Fibroblast of mammary gland (primary cell): ENCODE results near the gene COLEC11.
"Not testable (repeated sequence)": the region's sequence is repeated elsewhere in the genome, so short reads cannot be mapped to it uniquely, and the experiment has no call there.

Source experiments
- DNase-seq: peaks from one replicate; pipeline ENCODE4 v3.0.0-alpha.2; 2010; ENCODE audit warnings: low read depth
- H3K4me3 ChIP-seq: 2 replicates; pipeline ENCODE4 v1.5.1; 2011; ENCODE audit warnings: low read depth, mild to moderate bottlenecking, low read length, moderate library complexity; ENCODE audit not compliant: control insufficient read depth
- TF ChIP-seq, protein P1 (sequence below): conservative IDR thresholded peaks from 2 replicates; pipeline ENCODE4 v1.5.1; 2011; ENCODE audit warnings: low read depth, low read length, inconsistent platforms; ENCODE audit not compliant: control insufficient read depth, insufficient read depth

Gene COLEC11

DNA sequence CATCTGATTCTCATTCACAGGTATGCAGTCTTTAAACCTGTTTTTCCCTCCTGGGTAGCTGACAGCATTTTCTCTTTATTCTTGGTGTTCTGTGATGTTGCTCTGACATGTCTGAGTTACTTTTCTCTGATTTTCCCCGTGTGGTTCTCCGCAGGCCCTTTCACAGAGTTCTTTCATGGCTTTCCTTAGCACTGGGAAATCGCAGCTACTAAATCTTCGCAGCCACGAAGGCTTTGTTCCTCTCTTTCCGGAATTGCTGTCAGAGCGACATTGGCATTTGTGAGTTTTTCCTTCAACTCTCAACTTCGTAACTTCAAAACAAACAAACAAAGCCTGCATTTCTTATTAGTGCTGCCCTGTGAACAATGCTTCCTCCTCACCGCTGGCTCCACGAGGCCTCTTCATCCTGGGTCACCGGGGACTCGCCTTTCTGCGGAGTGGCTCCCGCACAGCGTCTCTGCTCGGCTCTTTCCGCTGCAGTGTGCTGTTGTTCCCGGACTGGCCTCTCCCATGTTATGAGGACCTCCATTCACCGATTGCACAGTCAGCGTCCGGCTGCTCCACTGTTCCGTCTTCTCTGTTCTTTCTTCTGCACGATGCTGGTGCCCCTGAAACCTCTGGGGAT, 16.1 kb downstream of the COLEC11 start:
- DNase-seq, result no peak
- TF ChIP-seq, protein P1, sequence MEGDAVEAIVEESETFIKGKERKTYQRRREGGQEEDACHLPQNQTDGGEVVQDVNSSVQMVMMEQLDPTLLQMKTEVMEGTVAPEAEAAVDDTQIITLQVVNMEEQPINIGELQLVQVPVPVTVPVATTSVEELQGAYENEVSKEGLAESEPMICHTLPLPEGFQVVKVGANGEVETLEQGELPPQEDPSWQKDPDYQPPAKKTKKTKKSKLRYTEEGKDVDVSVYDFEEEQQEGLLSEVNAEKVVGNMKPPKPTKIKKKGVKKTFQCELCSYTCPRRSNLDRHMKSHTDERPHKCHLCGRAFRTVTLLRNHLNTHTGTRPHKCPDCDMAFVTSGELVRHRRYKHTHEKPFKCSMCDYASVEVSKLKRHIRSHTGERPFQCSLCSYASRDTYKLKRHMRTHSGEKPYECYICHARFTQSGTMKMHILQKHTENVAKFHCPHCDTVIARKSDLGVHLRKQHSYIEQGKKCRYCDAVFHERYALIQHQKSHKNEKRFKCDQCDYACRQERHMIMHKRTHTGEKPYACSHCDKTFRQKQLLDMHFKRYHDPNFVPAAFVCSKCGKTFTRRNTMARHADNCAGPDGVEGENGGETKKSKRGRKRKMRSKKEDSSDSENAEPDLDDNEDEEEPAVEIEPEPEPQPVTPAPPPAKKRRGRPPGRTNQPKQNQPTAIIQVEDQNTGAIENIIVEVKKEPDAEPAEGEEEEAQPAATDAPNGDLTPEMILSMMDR, result no peak
- H3K4me3 ChIP-seq, result no peak overlapping the region

DNA sequence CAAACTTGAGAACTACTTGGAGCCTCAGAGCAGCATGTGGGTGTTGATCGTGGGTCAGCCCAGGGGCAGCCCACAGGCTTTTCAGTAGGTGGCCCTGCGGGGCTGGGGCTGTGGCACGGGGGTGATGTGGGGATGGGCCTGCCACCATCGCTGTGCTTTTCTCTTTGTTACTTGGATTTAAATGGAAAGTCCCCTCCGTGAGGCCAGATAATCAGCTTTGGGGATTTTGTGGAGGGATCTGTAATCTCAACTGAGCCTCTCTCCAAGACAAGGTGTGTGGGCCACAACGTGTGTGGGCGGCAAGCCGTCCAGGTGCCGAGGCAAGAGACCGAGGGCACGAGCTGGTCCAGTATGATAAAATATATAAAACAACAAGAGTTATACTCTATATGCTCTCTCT, 16.7 kb downstream of the COLEC11 start:
- DNase-seq, result no peak
- no peak overlapping the region for H3K4me3 ChIP-seq
- TF ChIP-seq, protein P1, result no peak

DNA sequence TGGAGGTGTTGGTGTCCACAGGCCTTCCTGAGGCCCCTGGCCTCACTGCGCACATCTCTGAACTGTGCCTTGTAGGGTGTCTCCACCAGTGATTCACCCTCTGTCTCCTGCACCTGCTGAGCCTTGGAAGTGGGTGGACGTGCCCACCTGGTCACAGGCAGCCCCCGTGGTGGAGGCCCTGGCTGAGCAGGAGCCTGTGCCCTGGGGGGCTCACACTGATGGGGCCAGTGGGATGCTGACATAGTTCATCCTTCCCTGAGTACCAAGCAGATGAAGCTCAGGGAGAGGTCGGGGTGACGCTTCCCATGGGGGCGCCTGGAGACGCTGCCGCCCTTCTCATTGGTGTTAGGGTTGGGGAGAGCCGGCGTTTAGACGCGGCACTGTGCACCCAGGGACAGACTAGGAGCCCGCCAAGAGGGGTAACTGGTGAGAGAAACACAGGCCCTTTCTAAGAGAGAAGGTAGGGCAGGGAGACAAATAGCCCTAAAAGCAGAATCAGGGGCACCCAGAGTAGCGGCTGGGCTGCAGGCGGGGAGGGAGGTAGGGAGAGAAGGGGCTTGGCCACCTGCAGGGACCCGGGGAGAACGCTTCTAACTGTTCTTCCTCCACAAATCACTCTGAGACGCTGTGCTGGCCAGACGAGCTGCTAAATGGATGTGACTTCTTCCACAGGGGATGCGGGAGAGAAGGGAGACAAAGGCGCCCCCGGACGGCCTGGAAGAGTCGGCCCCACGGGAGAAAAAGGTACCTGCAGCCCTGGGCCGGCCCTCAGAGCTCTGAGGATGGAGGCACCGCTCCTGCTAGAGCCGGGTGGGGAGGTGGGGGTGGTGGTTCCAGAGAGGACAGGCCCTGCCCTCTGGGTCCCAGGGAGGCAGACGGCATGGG, 18.0 kb downstream of the COLEC11 start:
- TF ChIP-seq, protein P1, result no peak
- DNase-seq, result no peak
- H3K4me3 ChIP-seq, result no peak overlapping the region

DNA sequence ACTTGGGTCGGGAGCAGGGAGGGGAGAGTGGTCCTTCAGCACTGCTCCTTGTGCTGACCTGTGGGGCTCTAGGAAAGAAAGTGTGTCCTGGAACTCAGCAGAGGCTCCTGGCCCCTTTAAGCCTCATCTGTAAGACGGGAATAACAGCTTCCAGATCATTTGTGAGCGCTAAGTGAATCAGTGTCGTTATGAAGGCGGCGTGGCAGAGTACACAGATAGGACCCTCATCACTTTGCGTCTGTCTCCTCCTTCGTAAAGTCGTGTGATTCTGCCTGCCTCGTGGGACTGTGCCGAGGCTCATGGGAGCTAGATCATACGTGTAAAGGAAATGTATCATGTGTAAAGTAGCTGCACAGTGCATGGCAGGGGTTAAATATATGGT, 18.6 kb downstream of the COLEC11 start:
- H3K4me3 ChIP-seq, result no peak overlapping the region
- no peak for DNase-seq
- TF ChIP-seq, protein P1, result no peak

DNA sequence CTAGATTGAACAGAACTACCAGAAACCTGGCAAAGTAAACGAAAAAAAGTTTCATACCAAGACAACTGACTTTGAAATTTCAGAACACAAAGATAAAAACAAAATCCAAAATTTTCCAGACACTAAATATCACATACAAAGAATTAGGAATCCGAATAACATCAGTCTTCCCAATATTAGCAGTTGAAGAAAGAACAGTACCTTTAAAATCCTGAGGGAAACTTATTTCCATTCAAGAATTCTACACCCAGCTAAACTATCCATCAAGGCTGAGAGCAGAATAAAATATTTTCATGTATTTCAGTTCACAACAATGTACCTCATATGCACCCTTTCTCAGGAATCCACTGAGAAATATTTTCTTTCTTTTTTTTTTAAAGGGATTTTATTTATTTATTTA, 19.8 kb downstream of the COLEC11 start:
- H3K4me3 ChIP-seq, DNase-seq: not testable (repeated sequence)

DNA sequence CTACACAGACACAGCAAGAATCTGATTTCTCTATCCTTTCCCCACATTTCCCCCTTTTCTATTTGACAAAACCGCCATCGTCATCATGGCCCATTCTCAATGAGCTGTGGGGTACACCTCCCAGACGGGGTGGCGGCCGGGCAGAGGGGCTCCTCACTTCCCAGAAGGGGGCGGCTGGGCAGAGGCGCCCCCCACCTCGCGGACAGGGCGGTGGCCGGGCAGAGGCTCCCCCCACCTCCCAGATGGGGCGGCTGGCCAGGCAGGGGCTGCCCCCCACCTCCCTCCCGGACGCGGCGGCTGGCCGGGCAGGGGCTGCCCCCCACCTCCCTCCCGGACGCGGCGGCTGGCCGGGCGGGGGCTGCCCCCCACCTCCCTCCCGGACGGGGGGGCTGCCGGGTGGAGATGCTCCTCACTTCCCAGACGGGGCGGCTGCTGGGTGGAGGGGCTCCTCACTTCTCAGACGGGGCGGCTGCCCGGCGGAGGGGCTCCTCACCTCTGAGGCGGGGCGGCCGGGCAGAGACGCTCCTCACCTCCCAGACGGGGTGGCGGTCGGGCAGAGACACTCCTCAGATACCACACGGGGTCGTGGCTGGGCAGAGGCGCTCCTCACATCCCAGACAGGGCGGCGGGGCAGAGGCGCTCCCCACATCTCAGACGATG, 20.8 kb downstream of the COLEC11 start:
- not testable (repeated sequence) for H3K4me3 ChIP-seq

DNA sequence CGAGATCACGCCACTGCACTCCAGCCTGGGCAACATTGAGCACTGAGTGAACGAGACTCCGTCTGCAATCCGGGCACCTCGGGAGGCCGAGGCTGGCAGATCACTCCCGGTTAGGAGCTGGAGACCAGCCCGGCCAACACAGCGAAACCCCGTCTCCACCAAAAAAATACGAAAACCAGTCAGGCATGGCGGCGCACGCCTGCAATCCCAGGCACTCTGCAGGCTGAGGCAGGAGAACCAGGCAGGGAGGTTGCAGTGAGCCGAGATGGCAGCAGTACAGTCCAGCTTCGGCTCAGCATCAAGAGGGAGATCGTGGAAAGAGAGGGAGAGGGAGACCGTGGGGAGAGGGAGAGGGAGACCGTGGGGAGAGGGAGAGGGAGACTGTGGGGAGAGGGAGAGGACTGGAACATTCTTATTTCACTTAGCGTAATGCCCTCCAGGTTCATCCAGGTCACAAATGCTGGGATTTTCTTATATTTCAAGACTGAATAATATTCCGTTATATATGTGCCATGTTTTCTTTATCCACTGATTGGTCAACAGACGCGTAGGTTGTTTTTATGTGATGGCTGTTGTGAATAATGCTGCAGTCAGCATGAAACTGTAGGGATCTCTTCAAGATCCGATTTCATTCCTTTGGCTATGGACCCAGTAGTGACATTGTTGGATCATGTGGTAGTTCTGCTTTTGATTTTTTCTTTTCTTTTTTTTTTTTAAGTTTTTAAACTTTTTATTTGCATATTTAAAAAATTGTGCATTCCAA, 21.7 kb downstream of the COLEC11 start:
- not testable (repeated sequence) for DNase-seq, H3K4me3 ChIP-seq

More for the DNA sequence above, 20.8 kb downstream of the COLEC11 start:
- not testable (repeated sequence) for DNase-seq
